Chondrocyte (in vitro differentiated cells): ENCODE measurements around the gene UACA. TPM values are rescaled to one million over a fixed set of nuclear protein-coding genes. Genes with fewer than 3 reads are reported as not detected.

Experiments
- DNase-seq: peaks from one replicate; pipeline ENCODE4 v3.0.0; 2021; ENCODE audit warnings: mixed read lengths, low spot score
- H3K27ac Mint-ChIP-seq: one replicate; pipeline ENCODE4 v1.8.0; 2021; ENCODE audit warnings: mild to moderate bottlenecking, moderate library complexity, mixed read lengths; ENCODE audit not compliant: unreplicated experiment
- H3K27me3 Mint-ChIP-seq: 2 replicates; pipeline ENCODE4 v1.8.0; 2021; ENCODE audit warnings: low read depth, mixed read lengths
- H3K36me3 Mint-ChIP-seq: 2 replicates; pipeline ENCODE4 v1.8.0; 2021; ENCODE audit warnings: low read depth, mixed read lengths
- H3K4me1 Mint-ChIP-seq: 2 replicates; pipeline ENCODE4 v1.8.0; 2021; ENCODE audit warnings: low read depth, mild to moderate bottlenecking, mixed read lengths
- H3K4me3 Mint-ChIP-seq: one replicate; pipeline ENCODE4 v1.8.0; 2021; ENCODE audit warnings: mild to moderate bottlenecking, moderate library complexity, mixed read lengths; ENCODE audit not compliant: unreplicated experiment
- H3K9me3 Mint-ChIP-seq: 2 replicates; pipeline ENCODE4 v1.8.0; 2021; ENCODE audit warnings: low read depth, mixed read lengths
- total RNA-seq: library from RNA; stranded (reverse); gene quantifications from 3 replicates; pipeline ENCODE4 v1.2.1, GENCODE V29; 2021
- TF ChIP-seq, protein P1 (sequence below): fragments of 200-600 bp; sonication (generic); IDR thresholded peaks from 2 replicates; pipeline ENCODE4 v1.5.0; 2021; ENCODE audit warnings: antibody characterized with exemption, mild to moderate bottlenecking, moderate library complexity

The UACA gene
- total RNA-seq, 1 donor from 2014 or later = 249 TPM

DNA sequence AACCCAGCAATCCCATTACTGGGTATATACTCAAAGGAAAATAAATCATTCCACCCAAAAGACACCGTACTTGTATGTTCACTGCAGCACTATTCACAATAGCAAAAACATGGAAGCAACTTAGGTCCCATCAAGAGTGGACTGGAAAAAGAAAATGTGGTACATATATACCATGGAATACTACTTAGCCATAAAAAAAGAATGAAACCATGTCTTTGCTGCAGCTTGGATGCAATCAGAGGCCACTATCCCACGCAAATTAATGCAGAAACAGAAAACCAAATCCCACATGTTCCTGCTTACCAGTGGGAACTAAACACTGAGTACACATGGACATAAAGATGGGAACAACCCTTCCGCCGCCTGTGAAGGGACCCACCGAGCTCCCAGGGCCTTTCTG is 34.2 kb downstream of the UACA start:
- Mint-ChIP-seq H3K27ac (no peak overlapping the region), H3K27me3 (no peaks in the 10 kb centered on the region), H3K4me1 (peaks cover 28% of the 10 kb centered on the region), H3K4me3 (no peak overlapping the region), H3K9me3 (no peaks in the 10 kb centered on the region), H3K36me3 (no peaks in the 10 kb centered on the region)
- TF ChIP-seq, protein P1, sequence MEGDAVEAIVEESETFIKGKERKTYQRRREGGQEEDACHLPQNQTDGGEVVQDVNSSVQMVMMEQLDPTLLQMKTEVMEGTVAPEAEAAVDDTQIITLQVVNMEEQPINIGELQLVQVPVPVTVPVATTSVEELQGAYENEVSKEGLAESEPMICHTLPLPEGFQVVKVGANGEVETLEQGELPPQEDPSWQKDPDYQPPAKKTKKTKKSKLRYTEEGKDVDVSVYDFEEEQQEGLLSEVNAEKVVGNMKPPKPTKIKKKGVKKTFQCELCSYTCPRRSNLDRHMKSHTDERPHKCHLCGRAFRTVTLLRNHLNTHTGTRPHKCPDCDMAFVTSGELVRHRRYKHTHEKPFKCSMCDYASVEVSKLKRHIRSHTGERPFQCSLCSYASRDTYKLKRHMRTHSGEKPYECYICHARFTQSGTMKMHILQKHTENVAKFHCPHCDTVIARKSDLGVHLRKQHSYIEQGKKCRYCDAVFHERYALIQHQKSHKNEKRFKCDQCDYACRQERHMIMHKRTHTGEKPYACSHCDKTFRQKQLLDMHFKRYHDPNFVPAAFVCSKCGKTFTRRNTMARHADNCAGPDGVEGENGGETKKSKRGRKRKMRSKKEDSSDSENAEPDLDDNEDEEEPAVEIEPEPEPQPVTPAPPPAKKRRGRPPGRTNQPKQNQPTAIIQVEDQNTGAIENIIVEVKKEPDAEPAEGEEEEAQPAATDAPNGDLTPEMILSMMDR = no peak
- DNase-seq = no peak

DNA sequence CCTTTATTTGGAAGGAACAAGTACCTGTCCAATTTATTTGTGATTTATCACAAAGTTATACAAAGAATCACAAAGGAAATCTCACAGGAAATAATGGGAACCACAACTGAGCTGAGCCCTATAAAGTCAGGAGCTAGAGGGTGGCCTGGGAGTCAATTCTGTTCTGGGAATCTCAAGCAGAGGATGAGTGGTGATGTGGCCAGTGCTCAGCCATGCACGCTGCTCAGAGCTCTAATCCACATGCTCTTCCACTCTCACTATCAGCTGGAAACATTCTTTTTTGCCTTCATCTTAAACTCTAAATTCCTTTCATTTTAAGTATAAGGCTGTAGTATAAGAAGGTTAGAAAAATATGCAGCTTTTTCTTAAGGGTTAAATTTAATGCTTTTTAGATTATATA is 36.6 kb downstream of the UACA start:
- H3K27me3 Mint-ChIP-seq = no peaks in the 10 kb centered on the region
- peak overlapping the region; percentile 82 for H3K27ac Mint-ChIP-seq
- H3K9me3 Mint-ChIP-seq = no peaks in the 10 kb centered on the region
- DNase-seq = no peak
- H3K36me3 Mint-ChIP-seq = peaks cover 1% of the 10 kb centered on the region
- TF ChIP-seq, protein P1 = no peak
- peaks cover 40% of the 10 kb centered on the region for H3K4me1 Mint-ChIP-seq
- no peak overlapping the region for H3K4me3 Mint-ChIP-seq

DNA sequence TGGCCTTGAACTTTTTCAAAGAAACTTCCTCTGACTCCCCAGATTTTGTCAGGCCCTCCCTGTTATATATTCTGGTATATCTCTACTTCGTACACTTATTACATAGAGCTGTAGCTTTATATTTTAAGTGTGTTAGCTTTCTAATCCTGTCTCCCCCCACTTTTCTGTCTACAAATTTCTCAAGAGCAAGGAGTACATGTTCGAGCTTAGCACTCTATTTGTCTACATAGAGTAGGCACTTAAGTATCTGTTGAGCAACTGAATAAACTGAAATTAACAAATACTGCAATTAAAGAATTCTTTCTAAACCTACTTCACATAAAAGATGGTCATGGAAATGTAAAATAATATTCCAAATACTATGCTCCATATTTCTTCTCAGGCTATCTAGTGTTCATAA is 39.4 kb downstream of the UACA start:
- TF ChIP-seq, protein P1 = no peak
- peaks cover 54% of the 10 kb centered on the region for H3K4me1 Mint-ChIP-seq
- no peaks in the 10 kb centered on the region for H3K27me3 Mint-ChIP-seq
- no peak for DNase-seq
- H3K4me3 Mint-ChIP-seq = no peak overlapping the region
- H3K27ac Mint-ChIP-seq = peak overlapping the region; percentile 70
- H3K9me3 Mint-ChIP-seq = no peaks in the 10 kb centered on the region
- H3K36me3 Mint-ChIP-seq = peaks cover 12% of the 10 kb centered on the region

DNA sequence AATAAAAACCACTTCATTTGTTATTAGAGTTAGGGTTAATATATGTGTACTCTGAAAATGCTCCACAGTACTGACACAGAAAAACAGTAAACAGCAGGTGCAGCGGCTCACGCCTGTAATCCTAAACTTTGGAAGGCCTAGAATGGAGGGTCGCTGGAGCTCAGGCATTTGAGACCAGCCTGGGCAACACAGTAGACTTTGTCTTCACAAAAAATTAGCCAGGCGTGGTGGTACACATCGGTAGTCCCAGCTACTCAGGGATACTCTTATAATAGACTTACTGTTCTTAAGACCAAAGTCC is 40.3 kb downstream of the UACA start:
- Mint-ChIP-seq H3K9me3 (no peaks in the 10 kb centered on the region), H3K27me3 (no peaks in the 10 kb centered on the region), H3K4me1 (peaks cover 57% of the 10 kb centered on the region), H3K27ac (no peak overlapping the region), H3K4me3 (no peak overlapping the region), H3K36me3 (peaks cover 12% of the 10 kb centered on the region)
- DNase-seq = no peak
- TF ChIP-seq, protein P1 = no peak

DNA sequence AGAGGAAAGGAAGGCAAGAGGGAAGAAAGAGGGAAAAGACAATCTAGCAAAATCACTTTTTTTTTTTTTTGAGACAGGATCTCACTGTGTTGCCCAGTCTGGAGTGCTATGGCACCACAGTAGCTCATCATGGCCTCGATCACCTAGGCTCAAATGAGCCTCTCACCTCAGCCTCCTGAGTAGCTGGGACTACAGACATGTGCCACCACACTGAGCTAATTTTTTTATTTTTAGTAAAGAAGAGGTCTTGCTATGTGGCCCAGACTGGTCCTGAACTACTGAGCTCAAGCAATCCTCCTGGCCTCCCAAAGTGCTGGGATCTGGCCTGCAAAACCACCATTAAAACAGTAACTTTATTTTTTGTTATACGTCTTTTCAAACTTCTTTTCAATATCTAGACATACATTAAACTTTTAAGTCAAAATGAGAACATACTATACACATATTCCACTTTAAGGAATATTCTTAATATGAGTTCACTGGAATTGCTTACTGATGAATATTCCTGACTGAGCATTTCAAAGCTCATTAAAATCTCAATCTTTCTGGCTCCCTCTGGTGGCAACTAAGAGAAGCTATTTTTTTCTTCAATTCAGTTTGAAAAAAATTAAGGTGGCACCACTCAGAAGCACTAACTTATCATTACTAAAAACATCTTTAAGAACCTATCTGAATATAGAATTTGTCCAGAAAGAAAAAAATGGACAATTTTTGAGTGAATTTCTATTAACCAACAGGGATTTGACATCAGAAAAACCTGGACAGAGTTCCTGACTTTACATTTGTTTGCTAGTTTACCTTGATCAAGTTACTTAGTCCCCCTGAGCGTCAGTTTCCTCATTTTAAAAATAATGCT is 40.9 kb downstream of the UACA start:
- no peaks in the 10 kb centered on the region for H3K27me3 Mint-ChIP-seq
- no peak for DNase-seq
- H3K9me3 Mint-ChIP-seq = no peaks in the 10 kb centered on the region

More for the DNA sequence above, 40.9 kb downstream of the UACA start:
- Mint-ChIP-seq H3K4me3 (no peak overlapping the region), H3K36me3 (peaks cover 12% of the 10 kb centered on the region), H3K27ac (peak overlapping the region; percentile 49), H3K4me1 (peaks cover 58% of the 10 kb centered on the region)
- TF ChIP-seq, protein P1 = peak; percentile 88
